Body of pancreas (tissue), 4 donors: ENCODE results near the gene FKBP10. TPM values are rescaled to one million over a fixed set of nuclear protein-coding genes. Genes with fewer than 3 reads are reported as not detected.

Source experiments
- ATAC-seq: fragments of 150-250 bp; one replicate; pipeline ENCODE4 v1.9.1; 2016
- DNase-seq, 4 donors: peaks; one replicate each; pipeline ENCODE4 v3.0.0-alpha.2; 2019
- H3K27ac ChIP-seq, 4 donors: fragments of 200-600 bp; sonication (generic); 1 replicate in 3 of 4; 2 replicates in 1 of 4; pipeline versions ENCODE4 v1.5.1 to v1.6.1; 2016 to 2019; ENCODE audit warnings: mild to moderate bottlenecking in 1 of 4, mixed read lengths in 1 of 4, moderate library complexity in 1 of 4
- H3K27me3 ChIP-seq, 2 donors: fragments of 200-600 bp; sonication (generic); one replicate each; pipeline ENCODE4 v1.6.0; 2016; ENCODE audit warnings: mild to moderate bottlenecking in 1 of 2
- H3K36me3 ChIP-seq, 2 donors: fragments of 200-600 bp; sonication (generic); replicated peaks in 1 of 2; 2 replicates each; pipeline ENCODE4 v1.5.1; 2016; ENCODE audit warnings: low read depth in 2 of 2; ENCODE audit not compliant: insufficient read depth in 1 of 2
- H3K4me1 ChIP-seq: fragments of 200-600 bp; sonication (generic); one replicate; pipeline ENCODE4 v1.6.0; 2016
- H3K4me3 ChIP-seq, 2 donors: fragments of 200-600 bp; sonication (generic); 1 replicate in 1 of 2; 2 replicates in 1 of 2; pipeline ENCODE4 v1.5.1; 2016 to 2019
- H3K9me3 ChIP-seq, 3 donors: fragments of 200-600 bp; sonication (generic); 1 replicate in 2 of 3; 2 replicates in 1 of 3; pipeline ENCODE4 v1.5.1; 2016
- CTCF ChIP-seq, 7 experiments: fragments of 450-650 bp in 4 of 7; fragments of 200-600 bp in 3 of 7; sonication (generic) in 3 of 7; IDR thresholded peaks; one replicate each; pipeline ENCODE4 v1.5.1; 2016 to 2019; ENCODE audit warnings: antibody characterized with exemption in 7 of 7
- POLR2A ChIP-seq, 3 donors: fragments of 450-650 bp; IDR thresholded peaks; one replicate each; pipeline ENCODE4 v1.6.1; 2016; ENCODE audit warnings: antibody characterized with exemption in 3 of 3, mild to moderate bottlenecking in 2 of 3
- WGBS, 2 donors: methylation state at CpG; one replicate each; pipeline ENCODE4 v1.1.5; 2017; 5-methylcytosine and 5-hydroxymethylcytosine counted together
- intact Hi-C: fragments of 100-400 bp; cut with DNase I; formaldehyde crosslinking; loops from one replicate; pipeline ENCODE4 v1.15.1; 2023
- total RNA-seq, 2 donors: library from RNA; depleted of rRNA; stranded (reverse); fragments of >200 nt; gene quantifications; one replicate each; pipeline ENCODE4 v1.1.0, GENCODE V29; 2016

The FKBP10 gene
- total RNA-seq, 2 donors from 2014 or later = 22.3 to 33.6 TPM

GRCh38 chr17:41768682-41769288, 44.0 kb upstream of the FKBP10 start:
- H3K36me3 ChIP-seq = peaks cover 40 to 47% of the 10 kb centered on the region in 2 donors
- no peak for ATAC-seq
- no peak for DNase-seq
- peaks cover 22% of the 10 kb centered on the region for H3K4me1 ChIP-seq
- TF ChIP-seq CTCF (IDR thresholded peaks at IDR 0.05) = no peak
- no peak for TF ChIP-seq POLR2A (IDR thresholded peaks at IDR 0.05)
- H3K4me3 ChIP-seq = no peak overlapping the region
- no peaks in the 10 kb centered on the region for H3K27me3 ChIP-seq
- no peak overlapping the region for H3K27ac ChIP-seq
- intact Hi-C loops = no loop called here
- 84 to 91% methylated on average over 17 to 22 of the region's 23 CpGs for WGBS, 2 donors
- no peaks in the 10 kb centered on the region for H3K9me3 ChIP-seq

GRCh38 chr17:41769346-41769862, 43.4 kb upstream of the FKBP10 start:
- no peak for TF ChIP-seq POLR2A (IDR thresholded peaks at IDR 0.05)
- no peak for TF ChIP-seq CTCF (IDR thresholded peaks at IDR 0.05)
- ATAC-seq (no peak), DNase-seq (no peak)
- 89 to 95% methylated on average over 8 to 13 of the region's 16 CpGs for WGBS, 2 donors
- H3K4me3 ChIP-seq = no peak overlapping the region
- no peaks in the 10 kb centered on the region for H3K9me3 ChIP-seq
- peaks cover 39 to 44% of the 10 kb centered on the region in 2 donors for H3K36me3 ChIP-seq
- peaks cover 26% of the 10 kb centered on the region for H3K4me1 ChIP-seq
- no peaks in the 10 kb centered on the region for H3K27me3 ChIP-seq
- intact Hi-C loops = no loop called here
- H3K27ac ChIP-seq = no peak overlapping the region

GRCh38 chr17:41769985-41770384, 42.8 kb upstream of the FKBP10 start:
- intact Hi-C loops = no loop called here
- no peak for DNase-seq
- 62 to 72% methylated on average over 2 to 3 of the region's 3 CpGs for WGBS, 2 donors
- Histone ChIP-seq H3K4me1 (peaks cover 32% of the 10 kb centered on the region), H3K4me3 (no peak overlapping the region), H3K27ac (no peak overlapping the region), H3K36me3 (peaks cover 39% of the 10 kb centered on the region in 2 donors), H3K9me3 (no peaks in the 10 kb centered on the region), H3K27me3 (no peaks in the 10 kb centered on the region)
- no peak for ATAC-seq
- TF ChIP-seq POLR2A (IDR thresholded peaks at IDR 0.05) (no peak), CTCF (IDR thresholded peaks at IDR 0.05) (no peak)

- no peak for DNase-seq
- Histone ChIP-seq H3K4me3 (no peak overlapping the region), H3K27ac (peak overlapping the region in 3 of 4 donors; percentile 67 to 78 (median 72)), H3K9me3 (no peaks in the 10 kb centered on the region), H3K36me3 (peaks cover 26 to 29% of the 10 kb centered on the region in 2 donors), H3K27me3 (no peaks in the 10 kb centered on the region), H3K4me1 (peaks cover 46% of the 10 kb centered on the region)
- ATAC-seq = no peak
- intact Hi-C loops = no loop called here
- TF ChIP-seq CTCF (IDR thresholded peaks at IDR 0.05) (no peak), POLR2A (IDR thresholded peaks at IDR 0.05) (no peak)
- WGBS, 2 donors = 78 to 96% methylated on average over 4 to 17 of the region's 17 CpGs
Observed at GRCh38 chr17:41771389-41772206, 41.2 kb upstream of the FKBP10 start.
